Endothelial cell (in vitro differentiated cells): Measurements from ENCODE around the gene EN1. TPM values are rescaled to one million over a fixed set of nuclear protein-coding genes. Genes with fewer than 3 reads are reported as not detected.
A peak's percentile ranks its signal among the peaks of the same experiment; 100 is the strongest.

ENCODE experiments used
- DNase-seq: peaks from one replicate; pipeline ENCODE4 v3.0.0; 2021; ENCODE audit warnings: low spot score
- H3K27ac Mint-ChIP-seq: one replicate; pipeline ENCODE4 v1.8.0; 2021; ENCODE audit warnings: mixed read lengths, inconsistent platforms; ENCODE audit not compliant: unreplicated experiment
- H3K27me3 Mint-ChIP-seq: one replicate; pipeline ENCODE4 v1.8.0; 2021; ENCODE audit warnings: mild to moderate bottlenecking, moderate library complexity, mixed read lengths, inconsistent platforms; ENCODE audit not compliant: unreplicated experiment
- H3K36me3 Mint-ChIP-seq: one replicate; pipeline ENCODE4 v1.8.0; 2021; ENCODE audit warnings: mild to moderate bottlenecking, low read depth, mixed read lengths, inconsistent platforms; ENCODE audit not compliant: unreplicated experiment
- H3K4me1 Mint-ChIP-seq: one replicate; pipeline ENCODE4 v1.8.0; 2021; ENCODE audit warnings: mild to moderate bottlenecking, mixed read lengths, inconsistent platforms; ENCODE audit not compliant: unreplicated experiment
- H3K4me3 Mint-ChIP-seq: one replicate; pipeline ENCODE4 v1.8.0; 2021; ENCODE audit warnings: mild to moderate bottlenecking, mixed read lengths, inconsistent platforms; ENCODE audit not compliant: unreplicated experiment
- H3K9me3 Mint-ChIP-seq: one replicate; pipeline ENCODE4 v1.8.0; 2021; ENCODE audit warnings: mixed read lengths, inconsistent platforms; ENCODE audit not compliant: unreplicated experiment
- total RNA-seq: library from RNA; stranded (reverse); fragmentation: NEBNext Ultra II Directional; extraction: Animal tissue kit (Norgen Biotek cat#: 25700); gene quantifications from one replicate; pipeline ENCODE4 v1.2.1, GENCODE V29; 2021; ENCODE audit not compliant: unreplicated experiment
- TF ChIP-seq, protein P1 (sequence below): fragments of 200-600 bp; sonication (generic); IDR thresholded peaks from one replicate; pipeline ENCODE4 v1.5.0; 2021; ENCODE audit warnings: antibody characterized with exemption; ENCODE audit not compliant: unreplicated experiment

EN1 gene
- total RNA-seq, 1 donor from 2014 or later, result 0.87 TPM

DNA sequence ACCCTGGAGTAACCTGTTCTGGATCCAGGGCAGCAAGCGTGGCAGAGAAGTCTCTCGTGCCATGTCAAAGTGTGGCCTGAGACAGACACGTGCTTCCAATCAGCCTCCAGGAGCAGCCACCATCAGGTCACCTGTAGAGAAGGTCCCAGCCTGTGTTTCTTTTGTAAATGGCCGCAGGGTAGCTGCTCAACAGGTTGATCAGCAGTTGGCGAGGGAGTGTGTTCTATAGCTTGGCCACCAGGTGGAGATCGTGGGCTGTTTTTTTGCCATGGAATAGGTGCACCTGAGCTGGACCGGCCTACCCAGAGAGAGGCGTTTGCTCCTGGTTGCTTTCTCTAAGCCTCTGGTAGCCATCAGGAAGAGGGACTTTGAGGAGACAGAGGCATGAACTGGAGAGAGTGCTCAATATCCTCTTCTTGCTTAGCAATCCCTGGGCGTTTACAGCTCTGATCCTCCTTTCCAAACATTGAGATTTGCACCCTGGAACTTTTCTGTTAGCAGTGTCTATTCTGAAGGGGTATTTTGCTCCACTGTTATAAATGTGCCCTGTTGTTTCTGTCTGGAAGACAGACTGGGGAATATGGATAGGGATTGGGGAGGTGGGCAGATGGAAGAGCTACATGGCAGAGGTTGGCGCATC, 34.2 kb upstream of the EN1 start:
- Mint-ChIP-seq H3K9me3 (no peaks in the 10 kb centered on the region), H3K27ac (no peak overlapping the region), H3K27me3 (peaks cover 1% of the 10 kb centered on the region), H3K36me3 (no peaks in the 10 kb centered on the region), H3K4me3 (no peak overlapping the region), H3K4me1 (no peaks in the 10 kb centered on the region)
- DNase-seq, result peak; percentile 83
- TF ChIP-seq, protein P1, sequence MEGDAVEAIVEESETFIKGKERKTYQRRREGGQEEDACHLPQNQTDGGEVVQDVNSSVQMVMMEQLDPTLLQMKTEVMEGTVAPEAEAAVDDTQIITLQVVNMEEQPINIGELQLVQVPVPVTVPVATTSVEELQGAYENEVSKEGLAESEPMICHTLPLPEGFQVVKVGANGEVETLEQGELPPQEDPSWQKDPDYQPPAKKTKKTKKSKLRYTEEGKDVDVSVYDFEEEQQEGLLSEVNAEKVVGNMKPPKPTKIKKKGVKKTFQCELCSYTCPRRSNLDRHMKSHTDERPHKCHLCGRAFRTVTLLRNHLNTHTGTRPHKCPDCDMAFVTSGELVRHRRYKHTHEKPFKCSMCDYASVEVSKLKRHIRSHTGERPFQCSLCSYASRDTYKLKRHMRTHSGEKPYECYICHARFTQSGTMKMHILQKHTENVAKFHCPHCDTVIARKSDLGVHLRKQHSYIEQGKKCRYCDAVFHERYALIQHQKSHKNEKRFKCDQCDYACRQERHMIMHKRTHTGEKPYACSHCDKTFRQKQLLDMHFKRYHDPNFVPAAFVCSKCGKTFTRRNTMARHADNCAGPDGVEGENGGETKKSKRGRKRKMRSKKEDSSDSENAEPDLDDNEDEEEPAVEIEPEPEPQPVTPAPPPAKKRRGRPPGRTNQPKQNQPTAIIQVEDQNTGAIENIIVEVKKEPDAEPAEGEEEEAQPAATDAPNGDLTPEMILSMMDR, result peak; percentile 75

DNA sequence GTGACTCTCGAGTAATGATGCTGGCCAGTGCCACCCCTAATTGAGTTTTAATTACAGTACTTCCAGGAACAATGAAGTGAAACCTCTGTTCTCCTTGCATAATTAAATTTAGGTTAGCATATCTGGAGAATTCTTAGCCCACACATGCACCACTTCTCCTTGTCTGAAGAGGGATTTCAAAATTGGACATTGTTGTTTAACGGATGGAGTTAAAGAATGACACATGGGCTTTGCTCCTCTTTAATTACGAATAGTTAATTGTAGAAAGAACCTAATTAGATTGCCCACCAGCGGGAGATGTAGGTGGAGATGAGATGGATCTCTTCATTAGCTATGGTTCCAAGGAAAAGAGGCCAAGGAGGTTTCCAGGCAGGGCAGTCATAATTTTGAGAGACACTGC, 33.1 kb upstream of the EN1 start:
- DNase-seq, result no peak
- H3K27ac Mint-ChIP-seq, result no peak overlapping the region
- H3K4me1 Mint-ChIP-seq, result no peaks in the 10 kb centered on the region
- TF ChIP-seq, protein P1, result no peak
- no peak overlapping the region for H3K4me3 Mint-ChIP-seq
- H3K27me3 Mint-ChIP-seq, result peaks cover 1% of the 10 kb centered on the region
- H3K9me3 Mint-ChIP-seq, result no peaks in the 10 kb centered on the region
- H3K36me3 Mint-ChIP-seq, result no peaks in the 10 kb centered on the region

DNA sequence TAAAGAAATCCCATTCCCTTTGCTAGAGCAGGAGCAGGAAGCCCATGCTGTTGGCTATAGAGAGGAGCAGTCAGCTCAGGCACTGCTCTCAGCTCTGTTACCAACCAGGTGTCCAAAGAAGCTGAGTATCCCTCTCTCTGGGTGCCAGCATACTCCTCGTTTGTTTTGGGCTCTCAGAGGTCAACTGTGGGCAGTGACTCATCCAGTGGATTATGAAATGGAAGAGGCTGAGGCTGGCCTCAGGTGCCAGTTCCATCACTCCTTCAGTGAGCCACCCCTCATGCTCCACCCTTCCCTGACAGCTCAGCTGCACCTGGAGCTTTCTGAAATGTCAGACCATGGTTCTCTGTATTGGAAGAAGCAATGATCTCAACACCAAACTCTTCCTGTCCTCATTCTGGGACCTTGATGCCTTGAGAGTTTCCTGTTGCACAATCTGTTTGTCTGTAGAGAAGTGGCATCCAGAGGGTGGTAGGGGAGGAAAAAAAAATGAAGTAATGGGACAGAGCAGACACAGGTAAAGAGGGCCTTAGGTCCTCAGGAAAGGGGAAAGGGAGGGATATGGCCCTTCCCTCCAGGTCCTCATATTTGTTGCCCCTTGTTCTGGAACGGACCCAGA, 31.2 kb upstream of the EN1 start:
- H3K27me3 Mint-ChIP-seq, result no peaks in the 10 kb centered on the region
- no peaks in the 10 kb centered on the region for H3K36me3 Mint-ChIP-seq
- H3K4me3 Mint-ChIP-seq, result no peak overlapping the region
- H3K27ac Mint-ChIP-seq, result no peak overlapping the region
- TF ChIP-seq, protein P1, result no peak
- no peaks in the 10 kb centered on the region for H3K4me1 Mint-ChIP-seq
- no peak for DNase-seq
- no peaks in the 10 kb centered on the region for H3K9me3 Mint-ChIP-seq

DNA sequence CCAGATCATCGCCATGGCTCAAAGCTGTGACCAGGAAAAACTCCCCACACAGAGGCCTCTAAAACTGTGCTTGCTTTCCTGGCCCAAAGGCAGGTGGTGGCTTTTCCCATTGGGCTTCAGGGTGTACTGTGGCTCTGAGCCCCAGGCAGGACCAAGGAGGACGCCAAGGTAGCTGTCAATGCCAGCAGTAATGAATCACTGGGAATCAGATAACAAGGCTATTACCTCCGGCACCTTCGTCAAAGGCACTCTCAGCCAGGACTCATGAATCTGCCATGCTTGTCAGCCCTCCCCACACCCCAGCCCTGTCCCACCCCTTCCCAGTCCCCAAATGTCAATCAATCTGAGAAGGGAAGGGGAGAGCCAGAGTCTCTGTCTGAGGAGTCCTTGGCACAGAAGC, 27.9 kb upstream of the EN1 start:
- Mint-ChIP-seq H3K4me1 (no peaks in the 10 kb centered on the region), H3K9me3 (no peaks in the 10 kb centered on the region), H3K27me3 (no peaks in the 10 kb centered on the region), H3K36me3 (no peaks in the 10 kb centered on the region), H3K27ac (no peak overlapping the region), H3K4me3 (no peak overlapping the region)
- no peak for DNase-seq
- TF ChIP-seq, protein P1, result no peak

- H3K27me3 Mint-ChIP-seq, result no peaks in the 10 kb centered on the region
- DNase-seq, result no peak
- H3K36me3 Mint-ChIP-seq, result no peaks in the 10 kb centered on the region
- H3K4me1 Mint-ChIP-seq, result no peaks in the 10 kb centered on the region
- no peak overlapping the region for H3K4me3 Mint-ChIP-seq
- TF ChIP-seq, protein P1, result no peak
- no peaks in the 10 kb centered on the region for H3K9me3 Mint-ChIP-seq
- no peak overlapping the region for H3K27ac Mint-ChIP-seq
Measured at GRCh38 chr2:118874324-118874723, 26.9 kb upstream of the EN1 start.
